Esophagus mucosa (tissue), 1 donor: Measurements from ENCODE around the gene TIMM22. TPM values are rescaled to one million over a fixed set of nuclear protein-coding genes. Genes with fewer than 3 reads are reported as not detected.
"Not testable (repeated sequence)": the region's sequence is repeated elsewhere in the genome, so short reads cannot be mapped to it uniquely, and the experiment has no call there.

ENCODE experiments used
- ATAC-seq: fragments of 200-7000 bp; cut with Tn5 transposase; one replicate; pipeline ENCODE4 v1.9.1; 2020
- total RNA-seq: library from RNA; stranded (reverse); gene quantifications from one replicate; pipeline ENCODE4 v1.2.4, GENCODE V29; 2023
- donor health status: DM: yes; HTN: yes; CAD: no.

Gene TIMM22
- 9.4 TPM for total RNA-seq

- peak; percentile 94 for ATAC-seq
Measured at GRCh38 chr17:996554-997344, at the start of gene TIMM22. TIMM22 (plus strand) TSS chr17:997129; CDS start chr17:997143, 14 bp downstream.

- ATAC-seq: peak; percentile 64
Measured at GRCh38 chr17:948284-948852, 48.6 kb upstream of the TIMM22 start.

GRCh38 chr17:949623-950303, 47.2 kb upstream of the TIMM22 start:
- no peak for ATAC-seq

- ATAC-seq: no peak
Measured at GRCh38 chr17:951325-952132, 45.4 kb upstream of the TIMM22 start.

GRCh38 chr17:952592-952991, 44.3 kb upstream of the TIMM22 start:
- not testable (repeated sequence) for ATAC-seq

- ATAC-seq: no peak
Measured at GRCh38 chr17:953767-954166, 43.2 kb upstream of the TIMM22 start.

GRCh38 chr17:954431-955164, 42.3 kb upstream of the TIMM22 start:
- ATAC-seq: no peak

GRCh38 chr17:956905-957304, 40.0 kb upstream of the TIMM22 start:
- ATAC-seq: peak; percentile 66

GRCh38 chr17:957856-958421, 39.0 kb upstream of the TIMM22 start:
- ATAC-seq: no peak

- ATAC-seq: no peak
Measured at GRCh38 chr17:958712-959451, 38.0 kb upstream of the TIMM22 start.

- ATAC-seq: no peak
Measured at GRCh38 chr17:962166-962565, 34.8 kb upstream of the TIMM22 start.

GRCh38 chr17:962670-963069, 34.3 kb upstream of the TIMM22 start:
- ATAC-seq: no peak

- ATAC-seq: peak; percentile 15
Measured at GRCh38 chr17:964876-965275, 32.1 kb upstream of the TIMM22 start.

GRCh38 chr17:965311-965989, 31.5 kb upstream of the TIMM22 start:
- ATAC-seq: no peak

- no peak for ATAC-seq
Measured at GRCh38 chr17:967122-967521, 29.8 kb upstream of the TIMM22 start.

- no peak for ATAC-seq
Measured at GRCh38 chr17:968812-969730, 27.9 kb upstream of the TIMM22 start.

- no peak for ATAC-seq
Measured at GRCh38 chr17:969811-970355, 27.0 kb upstream of the TIMM22 start.

GRCh38 chr17:970364-970763, 26.6 kb upstream of the TIMM22 start:
- ATAC-seq: no peak

GRCh38 chr17:971861-972260, 25.1 kb upstream of the TIMM22 start:
- not testable (repeated sequence) for ATAC-seq
